Measurements from ENCODE around the gene CNGA1.

- no peak for TF ChIP-seq GATA2 (IDR thresholded peaks at IDR 0.05; ENCODE audit: low read depth, low read length)
- no peak for TF ChIP-seq GATA3 (IDR thresholded peaks at IDR 0.05; ENCODE audit: low read depth, low read length)
These were observed 10.7 kb downstream of the CNGA1 start for GRCh38 chr4:48005781-48006180.

Data from SH-SY5Y (cell line).